Kidney glomerular epithelial cell (primary cell): Measurements from ENCODE around the gene BAZ2B.
"Not testable (repeated sequence)": the region's sequence is repeated elsewhere in the genome, so short reads cannot be mapped to it uniquely, and the experiment has no call there.

Source experiments
- DNase-seq: peaks from one replicate; lab custom pipeline; 2025; lab: John Stamatoyannopoulos, UW

Gene BAZ2B

GRCh38 chr2:159411460-159411859 lies 204.9 kb downstream of the BAZ2B start:
- DNase-seq, result no peak

GRCh38 chr2:159410276-159410675 lies 206.1 kb downstream of the BAZ2B start:
- no peak for DNase-seq

GRCh38 chr2:159409116-159409800 lies 207.1 kb downstream of the BAZ2B start:
- DNase-seq, result no peak

GRCh38 chr2:159402790-159403189 lies 213.6 kb downstream of the BAZ2B start:
- DNase-seq, result no peak

GRCh38 chr2:159402160-159402559 lies 214.2 kb downstream of the BAZ2B start:
- not testable (repeated sequence) for DNase-seq

GRCh38 chr2:159399716-159400415 lies 216.5 kb downstream of the BAZ2B start:
- DNase-seq, result no peak

GRCh38 chr2:159396799-159397198 lies 219.5 kb downstream of the BAZ2B start:
- no peak for DNase-seq

- no peak for DNase-seq
Observed at GRCh38 chr2:159382447-159383028, 233.8 kb downstream of the BAZ2B start.

- DNase-seq, result peak; percentile 68
Observed at GRCh38 chr2:159381574-159381973, 234.8 kb downstream of the BAZ2B start.

- no peak for DNase-seq
Observed at GRCh38 chr2:159380685-159381239, 235.6 kb downstream of the BAZ2B start.

- no peak for DNase-seq
Observed at GRCh38 chr2:159379181-159379580, 237.2 kb downstream of the BAZ2B start.

- no peak for DNase-seq
Observed at GRCh38 chr2:159375241-159375640, 241.1 kb downstream of the BAZ2B start.

GRCh38 chr2:159371506-159371905 lies 244.8 kb downstream of the BAZ2B start:
- no peak for DNase-seq

GRCh38 chr2:159366538-159366937 lies 249.8 kb downstream of the BAZ2B start:
- DNase-seq, result no peak

- peak; percentile 48 for DNase-seq
Observed at GRCh38 chr2:159362816-159363251, 253.5 kb downstream of the BAZ2B start.

GRCh38 chr2:159362094-159362493 lies 254.3 kb downstream of the BAZ2B start:
- DNase-seq, result no peak

- not testable (repeated sequence) for DNase-seq
Observed at GRCh38 chr2:159361603-159362002, 254.7 kb downstream of the BAZ2B start.

- no peak for DNase-seq
Observed at GRCh38 chr2:159356053-159356554, 260.2 kb downstream of the BAZ2B start.

- no peak for DNase-seq
Observed at GRCh38 chr2:159351977-159352376, 264.4 kb downstream of the BAZ2B start.

- no peak for DNase-seq
Observed at GRCh38 chr2:159349674-159350299, 266.6 kb downstream of the BAZ2B start.

GRCh38 chr2:159326569-159327255 lies 289.6 kb downstream of the BAZ2B start:
- no peak for DNase-seq

GRCh38 chr2:159322419-159322818 lies 293.9 kb downstream of the BAZ2B start:
- no peak for DNase-seq
